HepG2 (cell line): ENCODE measurements around the gene XPNPEP3. TPM values are rescaled to one million over a fixed set of nuclear protein-coding genes. Genes with fewer than 3 reads are reported as not detected.
"Not testable (repeated sequence)": the region's sequence is repeated elsewhere in the genome, so short reads cannot be mapped to it uniquely, and the experiment has no call there.

Source experiments
- ATAC-seq: fragments of 200-7000 bp; cut with Tn5 transposase; 3 replicates; pipeline ENCODE4 v1.9.1; 2020; ENCODE audit warnings: mild to moderate bottlenecking, moderate library complexity
- BruUV-seq: library from RNA; stranded (reverse); fragments of 400-500 nt; replicated peaks from 2 replicates; lab custom pipeline; 2021; lab: Mats Ljungman, UMichigan
- CTCF ChIA-PET: fragments of 300-600 bp; formaldehyde crosslinking; extraction: SDS; loops from one replicate; lab custom pipeline; 2021; ENCODE audit warnings: low total read pairs, inconsistent platforms, low intra/inter-chr PET ratio; lab: Yijun Ruan, JAX
- POLR2A ChIA-PET: fragments of 350-600 bp; sonication (Branson Sonifier 250); formaldehyde crosslinking; loops from one replicate; lab custom pipeline; 2020; ENCODE audit warnings: antibody characterized with exemption, inconsistent platforms; lab: Yijun Ruan, JAX
- DNase-seq: peaks from one replicate; pipeline ENCODE4 v3.0.0-alpha.2; 2015; ENCODE audit warnings: low spot score
- FAIRE-seq: peaks from 3 replicates; lab custom pipeline; 2011; peaks lifted over from hg19 to GRCh38; lab: Jason Lieb, UNC
- H2AFZ ChIP-seq: one replicate; pipeline ENCODE4 v1.6.1; 2011; ENCODE audit warnings: low read length, inconsistent platforms
- H3K27ac ChIP-seq: fragments of 300-600 bp; 3 replicates; pipeline ENCODE4 v1.8.0; 2011; ENCODE audit warnings: mixed run types, mild to moderate bottlenecking, mixed read lengths, low read length, inconsistent platforms; ENCODE audit not compliant: insufficient read depth; ENCODE audit errors: extremely low read length
- H3K27me3 ChIP-seq, 2 experiments: fragments of 200-600 bp in 1 of 2; 2 replicates in 1 of 2; 3 replicates in 1 of 2; pipeline versions ENCODE4 v1.6.0 to v1.8.0; 2011; ENCODE audit warnings: low read length in 2 of 2, mild to moderate bottlenecking in 2 of 2, moderate library complexity in 2 of 2, inconsistent platforms in 1 of 2; ENCODE audit not compliant: insufficient read depth in 2 of 2, control insufficient read depth in 1 of 2
- H3K36me3 ChIP-seq, 2 experiments: fragments of 200-600 bp in 1 of 2; replicated peaks in 1 of 2; 2 replicates in 1 of 2; 3 replicates in 1 of 2; pipeline versions ENCODE4 v1.5.1 to v1.8.0; 2011; ENCODE audit warnings: low read length in 2 of 2, inconsistent platforms in 1 of 2; ENCODE audit not compliant: insufficient read depth in 2 of 2, control insufficient read depth in 1 of 2
- H3K4me1 ChIP-seq: 2 replicates; pipeline ENCODE4 v1.5.1; 2012; ENCODE audit warnings: low read length, inconsistent platforms; ENCODE audit not compliant: insufficient read depth
- H3K4me2 ChIP-seq: 2 replicates; pipeline ENCODE4 v1.6.0; 2011; ENCODE audit warnings: low read depth, low read length, inconsistent platforms
- H3K4me3 ChIP-seq, 3 experiments: fragments of 200-600 bp in 1 of 3; sonication (generic), shearing (Covaris generic) in 1 of 3; replicated peaks in 1 of 3; 2 replicates each; pipeline ENCODE4 v1.5.1; 2011 to 2016; ENCODE audit warnings: low read length in 3 of 3, inconsistent platforms in 2 of 3, low read depth in 2 of 3, mild to moderate bottlenecking in 2 of 3, control low read depth in 1 of 3, mixed read lengths in 1 of 3; ENCODE audit not compliant: insufficient read depth in 1 of 3
- H3K79me2 ChIP-seq: one replicate; pipeline ENCODE4 v1.6.1; 2011; ENCODE audit warnings: low read length, inconsistent platforms; ENCODE audit not compliant: insufficient read depth
- H3K9ac ChIP-seq: 2 replicates; pipeline ENCODE4 v1.6.0; 2011; ENCODE audit warnings: mild to moderate bottlenecking, low read depth, low read length, inconsistent platforms; ENCODE audit not compliant: insufficient read depth
- H3K9me3 ChIP-seq: 2 replicates; pipeline ENCODE4 v1.5.1; 2012; ENCODE audit warnings: mild to moderate bottlenecking, low read length
- H4K20me1 ChIP-seq: 2 replicates; pipeline ENCODE4 v1.6.0; 2011; ENCODE audit warnings: inconsistent platforms, mild to moderate bottlenecking, low read length, moderate library complexity; ENCODE audit not compliant: insufficient read depth
- CEBPG ChIP-seq: IDR thresholded peaks from 2 replicates; pipeline ENCODE4 v1.6.1; 2016
- HNF4A ChIP-seq: sonication (generic); formaldehyde crosslinking; IDR thresholded peaks from 2 replicates; pipeline ENCODE4 v1.4.0; 2020; ENCODE audit warnings: missing genetic modification reagents
- HNF4G ChIP-seq, 2 experiments: sonication (generic) in 1 of 2; formaldehyde crosslinking in 1 of 2; IDR thresholded peaks; 2 replicates each; pipeline versions ENCODE4 v1.4.0 to v1.6.1; 2011 to 2020; ENCODE audit warnings: borderline replicate concordance in 2 of 2, low read depth in 2 of 2, mild to moderate bottlenecking in 2 of 2, low read length in 1 of 2, missing genetic modification reagents in 1 of 2, moderate library complexity in 1 of 2
- MED8 ChIP-seq: sonication (generic); formaldehyde crosslinking; IDR thresholded peaks from 2 replicates; pipeline ENCODE4 v1.8.1; 2023; ENCODE audit warnings: mild to moderate bottlenecking, missing genetic modification reagents; ENCODE audit not compliant: insufficient replicate concordance
- NCOA2 ChIP-seq: sonication (generic); formaldehyde crosslinking; IDR thresholded peaks from 2 replicates; pipeline ENCODE4 v1.8.0; 2022; ENCODE audit warnings: inconsistent platforms
- NFKB2 ChIP-seq: sonication (generic); formaldehyde crosslinking; IDR thresholded peaks from 2 replicates; pipeline ENCODE4 v1.4.0; 2020; ENCODE audit warnings: missing genetic modification reagents, borderline replicate concordance
- NFRKB ChIP-seq: fragments of 450-650 bp; IDR thresholded peaks from 2 replicates; pipeline ENCODE4 v1.6.1; 2017
- POLR2A ChIP-seq, 2 experiments: IDR thresholded peaks; 2 replicates each; pipeline ENCODE4 v1.6.1; 2011; ENCODE audit warnings: low read depth in 2 of 2, low read length in 2 of 2, mild to moderate bottlenecking in 1 of 2, moderate library complexity in 1 of 2; ENCODE audit not compliant: insufficient read depth in 1 of 2
- TEAD3 ChIP-seq: optimal IDR thresholded peaks from 2 replicates; pipeline ENCODE3; 2016; ENCODE audit warnings: borderline replicate concordance
- ZBTB8A ChIP-seq: sonication (generic); formaldehyde crosslinking; IDR thresholded peaks from 2 replicates; pipeline ENCODE4 v1.4.0; 2020; ENCODE audit warnings: mild to moderate bottlenecking, low read depth, missing genetic modification reagents, borderline replicate concordance
- ZNF20 ChIP-seq: sonication (generic); formaldehyde crosslinking; IDR thresholded peaks from 2 replicates; pipeline ENCODE4 v1.4.0; 2020; ENCODE audit warnings: mild to moderate bottlenecking, moderate library complexity, missing genetic modification reagents
- ZNF333 ChIP-seq: sonication (generic); formaldehyde crosslinking; IDR thresholded peaks from 2 replicates; pipeline ENCODE4 v1.4.0; 2020; ENCODE audit warnings: mild to moderate bottlenecking, missing genetic modification reagents, borderline replicate concordance
- ZNF557 ChIP-seq: sonication (generic); formaldehyde crosslinking; IDR thresholded peaks from 2 replicates; pipeline ENCODE4 v1.4.0; 2020; ENCODE audit warnings: missing genetic modification reagents
- ZNF709 ChIP-seq: sonication (generic); formaldehyde crosslinking; IDR thresholded peaks from 2 replicates; pipeline ENCODE4 v1.5.0; 2020; ENCODE audit warnings: mild to moderate bottlenecking, missing genetic modification reagents
- WGBS: methylation state at CpG from one replicate; pipeline ENCODE4 v1.1.6; 2017; ENCODE audit warnings: low lambda C conversion rate; 5-methylcytosine and 5-hydroxymethylcytosine counted together
- in situ Hi-C: cut with HindIII; loops from 2 replicates; pipeline ENCODE4 v1.10.0; 2017; ENCODE audit warnings: low pct_unique_long_range_greater_than_20kb; ENCODE audit not compliant: extremely low pct_ligation_motif_present
- intact Hi-C: fragments of 100-400 bp; cut with micrococcal nuclease; formaldehyde crosslinking; loops from one replicate; pipeline ENCODE4 v1.10.0; 2022; ENCODE audit not compliant: unreplicated experiment
- polyA plus RNA-seq, 8 experiments: library from polyadenylated mRNA; depleted of rRNA in 3 of 8; stranded (reverse) in 7 of 8; unstranded in 1 of 8; fragments of >200 nt; fragmentation: Illumina TruSeq in 4 of 8; extraction: Trizol in 4 of 8; gene quantifications; 2 replicates each; pipeline versions ENCODE4 v1.2.1 to v1.2.3, GENCODE V29; 2011 to 2016; ENCODE audit warnings: low read depth in 4 of 8, missing spikeins in 1 of 8, mixed read lengths in 1 of 8; ENCODE audit not compliant: insufficient read depth in 1 of 8
- total RNA-seq, 5 experiments: library from RNA; depleted of rRNA; stranded (reverse); fragments of >200 nt; fragmentation: Illumina TruSeq; extraction: Trizol; gene quantifications; 2 replicates each; pipeline ENCODE4 v1.2.3, GENCODE V29; 2016; ENCODE audit warnings: low read depth in 1 of 5
- TF ChIP-seq, protein P1 (sequence below): sonication (generic); formaldehyde crosslinking; IDR thresholded peaks from 2 replicates; pipeline ENCODE4 v1.4.0; 2020; ENCODE audit warnings: missing genetic modification reagents

XPNPEP3 gene
- total and polyA plus RNA-seq, 2 of the 13 experiments (the other 11 are each of a cell fraction or from before 2014, with no cell fraction given): 10.3 to 14.0 TPM

DNA sequence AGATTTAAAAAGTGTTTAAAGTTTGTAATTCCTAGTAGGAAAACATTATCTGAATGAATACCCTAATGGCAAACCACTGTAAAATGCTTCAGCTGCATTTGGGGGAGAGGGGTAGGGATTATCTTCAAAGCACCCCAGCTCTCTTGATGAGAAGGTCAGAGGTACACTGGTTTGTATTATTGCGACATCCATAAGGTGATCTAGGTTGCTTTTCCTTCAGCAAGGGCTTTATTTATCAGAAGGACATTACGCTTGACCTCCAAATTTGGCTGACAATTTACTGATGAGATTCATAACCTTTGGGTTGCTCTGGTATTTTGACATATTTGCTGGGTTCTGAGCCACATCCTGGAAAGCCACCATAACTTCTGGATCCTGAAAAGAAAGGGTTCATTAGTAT lies 30.7 kb upstream of the XPNPEP3 start:
- H2AFZ ChIP-seq, H3K9ac ChIP-seq, intact Hi-C loops, H3K27me3 ChIP-seq, ATAC-seq, in situ Hi-C loops, H3K9me3 ChIP-seq, CTCF ChIA-PET, H3K79me2 ChIP-seq, FAIRE-seq, H4K20me1 ChIP-seq, H3K4me3 ChIP-seq, DNase-seq, H3K4me2 ChIP-seq: not testable (repeated sequence)
- BruUV-seq: TSS peak; percentile 59
- 0 out of 2 replicates have a peak, but pooled peaks have one; percentile 32 for TF ChIP-seq CEBPG (CRISPR knock-in tag)
- 100% methylated on average over 1 of the region's 2 CpGs for WGBS
- Histone ChIP-seq H3K4me1 (peaks cover 14% of the 10 kb centered on the region), H3K36me3 (peaks cover 7 to 22% of the 10 kb centered on the region in 2 experiments; a peak in 4 of 5 replicates), H3K27ac (peak overlapping the region; percentile 73)
- POLR2A ChIA-PET: interaction anchor here (0.7 to 1.9 kb wide), 2 partner anchors 27 to 30 kb away, joined by 3 to 7 read pairs; partner anchors contain the start of genes ST13 and XPNPEP3

DNA sequence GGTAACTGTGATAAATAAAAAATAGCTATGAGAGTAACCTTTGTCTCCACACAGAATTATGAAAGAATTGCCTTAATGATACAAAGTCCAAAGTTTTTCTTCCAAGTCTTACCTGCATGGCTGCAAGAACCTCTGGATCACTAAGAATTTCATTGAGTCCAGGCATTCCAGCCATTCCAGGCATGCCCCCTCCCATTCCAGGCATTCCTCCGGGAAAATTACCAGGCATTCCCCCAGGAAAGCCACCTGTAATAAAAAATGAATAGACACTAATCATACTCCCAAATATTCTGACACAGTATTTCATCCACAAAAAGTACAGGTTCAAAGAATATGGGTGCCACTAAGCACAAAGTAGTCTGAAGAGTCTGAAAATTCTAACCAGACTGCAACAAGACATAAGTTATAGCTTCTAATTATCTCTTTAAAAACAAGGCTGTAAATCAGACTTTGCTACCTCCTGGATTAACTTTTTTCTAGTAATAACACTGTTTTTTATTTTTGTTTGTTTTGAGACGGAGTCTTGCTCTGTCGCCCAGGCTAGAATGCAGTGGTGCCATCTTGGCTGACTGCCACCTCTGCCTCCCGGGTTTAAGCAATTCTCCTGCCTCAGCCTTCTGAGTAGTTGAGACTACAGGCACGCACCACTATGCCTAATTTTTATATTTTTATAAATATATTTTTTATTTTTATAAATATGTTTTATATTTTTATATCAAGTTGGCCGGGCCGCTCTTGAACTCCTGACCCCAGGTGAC lies 29.8 kb upstream of the XPNPEP3 start:
- whole genome bisulfite sequencing: 84% methylated on average over 7 of the region's 7 CpGs
- no TSS peak for BruUV-seq
- H3K4me1 ChIP-seq: peaks cover 14% of the 10 kb centered on the region
- H3K79me2 ChIP-seq: no peaks in the 10 kb centered on the region
- peak overlapping the region; percentile 27; the same call in 1 of the 2 replicates for H3K4me2 ChIP-seq
- ChIA-PET POLR2A (interaction anchor here (0.7 to 1.9 kb wide), 3 partner anchors 26 to 29 kb away, joined by 3 to 7 read pairs (median 3); partner anchors contain the start of genes ST13 and XPNPEP3), CTCF (no interaction called here)
- no peaks in the 10 kb centered on the region for H3K9me3 ChIP-seq
- ATAC-seq: no peak; the same call in 2 of the 3 replicates
- H4K20me1 ChIP-seq: no peaks in the 10 kb centered on the region
- H3K36me3 ChIP-seq: peaks cover 8 to 29% of the 10 kb centered on the region in 2 experiments; a peak in 4 of 5 replicates
- DNase-seq: peak; percentile 52
- no peak overlapping the region for H2AFZ ChIP-seq
- no peak overlapping the region for H3K9ac ChIP-seq
- in situ Hi-C loops (no loop called here), intact Hi-C loops (no loop called here)
- peak overlapping the region; percentile 73 for H3K27ac ChIP-seq
- FAIRE-seq: no peak
- no peaks in the 10 kb centered on the region for H3K27me3 ChIP-seq
- H3K4me3 ChIP-seq: no peak overlapping the region
- TF ChIP-seq, protein P1, sequence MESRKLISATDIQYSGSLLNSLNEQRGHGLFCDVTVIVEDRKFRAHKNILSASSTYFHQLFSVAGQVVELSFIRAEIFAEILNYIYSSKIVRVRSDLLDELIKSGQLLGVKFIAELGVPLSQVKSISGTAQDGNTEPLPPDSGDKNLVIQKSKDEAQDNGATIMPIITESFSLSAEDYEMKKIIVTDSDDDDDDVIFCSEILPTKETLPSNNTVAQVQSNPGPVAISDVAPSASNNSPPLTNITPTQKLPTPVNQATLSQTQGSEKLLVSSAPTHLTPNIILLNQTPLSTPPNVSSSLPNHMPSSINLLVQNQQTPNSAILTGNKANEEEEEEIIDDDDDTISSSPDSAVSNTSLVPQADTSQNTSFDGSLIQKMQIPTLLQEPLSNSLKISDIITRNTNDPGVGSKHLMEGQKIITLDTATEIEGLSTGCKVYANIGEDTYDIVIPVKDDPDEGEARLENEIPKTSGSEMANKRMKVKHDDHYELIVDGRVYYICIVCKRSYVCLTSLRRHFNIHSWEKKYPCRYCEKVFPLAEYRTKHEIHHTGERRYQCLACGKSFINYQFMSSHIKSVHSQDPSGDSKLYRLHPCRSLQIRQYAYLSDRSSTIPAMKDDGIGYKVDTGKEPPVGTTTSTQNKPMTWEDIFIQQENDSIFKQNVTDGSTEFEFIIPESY (CRISPR knock-in tag): no peak
- TF ChIP-seq ZNF557: no peak
- TF ChIP-seq HNF4A (CRISPR knock-in tag): peak; percentile 67
- peak; percentile 79 for TF ChIP-seq HNF4G (IDR thresholded peaks at IDR 0.05; ENCODE audit: borderline replicate concordance, low read depth, low read length)
- TF ChIP-seq HNF4G (CRISPR knock-in tag; IDR thresholded peaks at IDR 0.05; ENCODE audit: borderline replicate concordance, low read depth): no peak
- TF ChIP-seq ZBTB8A (CRISPR knock-in tag): no peak
- TF ChIP-seq ZNF709: no peak
- TF ChIP-seq ZNF333: no peak
- TF ChIP-seq NFKB2 (CRISPR knock-in tag): no peak
- no peak for TF ChIP-seq POLR2A (IDR thresholded peaks at IDR 0.05; ENCODE audit: insufficient read depth in 1 of 2, low read depth in 2 of 2, low read length in 2 of 2)
- peak; percentile 100 for TF ChIP-seq TEAD3 (CRISPR knock-in tag)
- TF ChIP-seq ZNF20 (CRISPR knock-in tag): no peak
- TF ChIP-seq MED8 (CRISPR knock-in tag): no peak
- peak; percentile 36; the same call in 1 of the 2 replicates for TF ChIP-seq NCOA2 (CRISPR knock-in tag)
- TF ChIP-seq NFRKB: no peak
